GM18520 (cell line): ENCODE measurements around the gene ZDHHC6.
"Not testable (repeated sequence)": the region's sequence is repeated elsewhere in the genome, so short reads cannot be mapped to it uniquely, and the experiment has no call there.

Source experiments
- ATAC-seq: cut with Tn5 transposase; IDR thresholded peaks from one replicate; pipeline ENCODE4 v1.9.1; 2021; ENCODE audit not compliant: unreplicated experiment

Gene ZDHHC6

DNA sequence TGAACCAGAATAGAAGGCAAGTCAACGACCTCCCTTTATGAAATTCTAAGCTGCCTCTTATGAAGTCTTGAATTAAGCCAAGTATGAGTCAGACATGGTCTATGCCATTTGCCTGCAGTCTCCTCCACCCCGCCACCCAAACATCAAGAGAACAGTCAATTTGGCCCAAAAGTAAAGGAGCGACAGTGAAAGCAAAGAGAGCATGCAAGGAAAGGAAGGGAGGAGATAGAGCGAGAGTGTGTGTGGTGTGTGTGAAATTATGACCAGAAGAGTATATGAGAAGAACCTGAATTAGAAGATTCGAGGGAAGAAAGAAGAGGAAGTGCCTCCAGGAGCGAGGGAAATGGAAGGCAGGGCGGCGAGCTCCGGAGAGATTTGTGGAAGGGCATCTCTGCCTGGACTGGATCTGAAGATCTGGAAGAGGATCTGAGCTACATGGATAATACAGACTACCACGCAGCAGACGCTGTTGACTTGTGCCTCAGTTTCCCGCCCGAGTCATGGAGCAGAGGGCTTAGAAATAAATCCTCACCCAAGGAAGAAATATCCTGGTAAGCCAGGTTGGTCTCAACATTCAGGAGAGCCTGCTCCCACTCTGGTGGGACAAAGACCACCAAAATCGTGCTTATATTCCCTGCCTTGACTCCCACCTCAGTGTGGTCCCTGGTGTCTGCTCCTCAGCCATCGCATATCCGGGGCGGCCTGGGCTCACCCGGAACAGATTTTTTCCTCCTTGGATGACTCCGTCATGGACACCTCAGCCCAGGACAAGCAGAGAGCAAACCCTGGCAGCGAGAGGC lies 459 bp downstream of the ZDHHC6 start:
- ATAC-seq = no peak

GRCh38 chr10:112442063-112442462 lies 4.7 kb downstream of the ZDHHC6 start:
- ATAC-seq = no peak

DNA sequence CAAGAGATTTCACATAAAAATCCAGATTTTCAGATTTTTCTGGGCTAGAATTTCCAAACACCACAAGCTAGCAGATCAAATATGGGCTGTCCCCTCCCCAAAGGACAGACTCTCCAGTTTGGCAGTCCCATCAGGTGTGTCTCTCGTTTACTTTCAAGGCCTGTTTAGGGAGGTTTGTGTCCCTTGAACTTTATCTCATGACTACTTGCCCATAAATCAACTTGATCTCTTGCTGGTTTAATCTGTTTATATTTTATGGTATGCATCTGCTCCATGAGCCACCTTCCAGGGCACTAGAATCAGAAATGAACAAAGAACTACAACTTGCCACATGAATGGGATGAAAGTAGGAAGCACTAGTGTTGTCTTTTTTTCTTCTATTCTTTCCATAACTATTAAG lies 5.2 kb downstream of the ZDHHC6 start:
- ATAC-seq = no peak

- ATAC-seq = no peak
Measured at GRCh38 chr10:112438356-112438755, 8.4 kb downstream of the ZDHHC6 start.

DNA sequence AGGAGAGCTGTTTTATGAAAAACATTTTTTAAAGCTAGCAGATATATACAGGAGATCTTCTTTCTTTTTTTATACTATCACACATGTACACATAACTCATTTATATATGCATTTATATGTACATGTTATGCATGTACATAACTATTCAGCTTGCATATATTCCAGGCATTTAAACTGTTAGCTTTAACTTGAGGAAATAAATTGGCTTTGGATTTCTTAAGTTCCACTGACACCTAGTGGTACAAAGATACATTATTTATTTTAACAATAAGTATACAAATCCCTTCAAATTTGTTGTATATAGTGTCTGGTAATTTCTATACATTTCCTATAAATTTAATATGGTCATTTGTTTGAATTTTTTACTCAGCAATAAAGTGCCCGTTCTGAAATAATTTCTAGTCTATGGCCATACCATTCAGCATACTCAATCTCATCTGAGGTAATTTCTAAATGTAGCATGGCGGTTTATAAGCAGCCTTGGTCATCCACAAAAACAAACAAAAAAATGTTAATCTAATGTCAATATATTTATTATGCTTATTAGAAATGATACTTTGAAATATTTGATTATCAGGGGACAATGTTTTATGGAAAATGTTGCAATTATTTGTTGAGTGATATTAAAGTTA lies 11.6 kb downstream of the ZDHHC6 start:
- ATAC-seq = no peak

DNA sequence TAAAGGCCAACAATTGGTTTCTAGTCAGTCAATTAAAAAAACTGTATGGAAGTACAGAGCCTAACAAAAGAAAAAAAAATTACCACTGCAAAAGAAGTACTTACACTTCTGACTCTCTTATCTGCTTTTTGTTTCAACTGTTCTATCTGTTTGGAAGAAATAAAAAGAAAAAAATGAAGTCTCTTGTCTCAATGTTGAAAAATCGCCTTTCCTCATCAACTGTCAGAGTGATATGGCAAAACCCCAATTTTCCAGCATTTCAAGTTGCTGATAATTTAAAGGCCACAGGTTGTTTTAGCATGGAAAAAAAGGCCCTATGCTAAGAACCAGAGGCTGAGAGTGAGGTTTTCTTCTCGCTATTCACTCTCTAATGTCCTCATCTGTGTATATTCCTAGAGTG lies 13.6 kb downstream of the ZDHHC6 start:
- no peak for ATAC-seq

DNA sequence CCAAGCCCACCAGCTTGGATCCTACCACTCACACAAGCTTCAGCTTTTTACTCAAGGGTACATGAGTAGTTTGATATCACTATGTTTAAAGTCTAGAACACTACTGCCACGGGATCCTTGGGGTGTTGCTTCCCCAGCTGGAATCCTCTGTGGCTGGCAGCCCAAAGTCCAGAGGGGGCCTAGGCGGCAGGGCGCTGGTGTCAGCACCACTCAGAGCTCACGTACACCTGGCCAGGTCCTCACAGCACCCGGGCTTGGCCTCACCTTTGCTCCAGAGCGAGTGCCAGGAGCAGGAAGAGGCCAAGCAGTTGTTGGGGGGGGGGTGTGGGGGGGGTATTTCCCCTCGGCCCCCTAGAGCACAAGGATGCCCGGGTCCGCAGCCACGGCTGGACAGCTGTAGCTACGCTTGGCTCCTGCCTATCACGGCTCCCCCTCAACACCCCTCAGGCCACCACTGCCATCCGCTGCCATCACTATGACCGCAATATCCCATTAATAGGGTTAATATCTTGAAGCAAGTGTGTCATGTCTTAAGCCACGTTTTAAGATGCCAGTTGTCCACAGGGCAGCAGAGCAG lies 17.0 kb downstream of the ZDHHC6 start:
- ATAC-seq = no peak

- no peak for ATAC-seq
Measured at GRCh38 chr10:112429147-112429546, 17.6 kb downstream of the ZDHHC6 start.

GRCh38 chr10:112426111-112426510 lies 20.6 kb downstream of the ZDHHC6 start:
- no peak for ATAC-seq

DNA sequence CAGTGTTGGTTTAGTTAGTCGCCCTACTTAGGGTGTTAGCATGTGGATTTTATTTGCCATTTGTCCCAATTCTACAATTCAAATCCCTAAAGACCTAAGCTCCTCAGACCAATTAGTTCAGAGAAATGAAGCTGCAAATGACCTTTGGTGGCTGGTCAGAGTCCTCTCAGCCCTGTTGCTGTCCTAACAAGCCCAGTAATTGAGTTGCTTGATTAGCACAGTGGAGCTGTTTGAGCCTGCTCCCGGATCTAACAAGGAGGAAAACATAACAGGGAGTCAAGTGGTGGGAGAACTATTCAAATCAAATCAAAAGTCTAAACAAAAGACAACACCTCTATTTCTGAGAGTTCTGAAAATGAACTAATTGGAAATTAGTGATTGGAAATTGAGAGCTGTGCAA lies 22.1 kb downstream of the ZDHHC6 start:
- ATAC-seq = no peak

- ATAC-seq = no peak
Measured at GRCh38 chr10:112421731-112422130, 25.0 kb downstream of the ZDHHC6 start.

DNA sequence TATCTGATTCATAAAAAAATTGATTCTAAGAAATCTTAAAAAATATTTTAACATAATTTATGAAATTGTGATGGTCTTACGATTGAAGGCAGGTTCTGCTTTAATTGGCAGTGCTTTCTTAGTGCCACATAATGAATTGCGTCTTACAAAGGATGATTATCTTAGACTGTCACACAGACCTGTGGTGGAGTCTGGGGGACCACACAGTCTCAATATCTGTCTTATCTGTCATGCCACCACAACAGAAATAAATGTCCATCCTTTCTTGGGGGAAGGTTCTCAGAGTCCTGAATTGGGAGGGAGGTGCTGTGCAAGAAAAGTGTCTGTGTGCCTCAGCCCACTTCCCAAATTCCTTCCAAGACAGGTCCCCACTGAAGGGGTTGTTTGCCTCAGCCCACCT lies 34.0 kb downstream of the ZDHHC6 start:
- no peak for ATAC-seq

- ATAC-seq = no peak
Measured at GRCh38 chr10:112409755-112410154, 37.0 kb downstream of the ZDHHC6 start.

GRCh38 chr10:112409299-112409698 lies 37.4 kb downstream of the ZDHHC6 start:
- no peak for ATAC-seq

GRCh38 chr10:112407696-112408095 lies 39.0 kb downstream of the ZDHHC6 start:
- ATAC-seq = no peak

GRCh38 chr10:112406806-112407205 lies 39.9 kb downstream of the ZDHHC6 start:
- not testable (repeated sequence) for ATAC-seq

- ATAC-seq = no peak
Measured at GRCh38 chr10:112404617-112405016, 42.1 kb downstream of the ZDHHC6 start.

- ATAC-seq = no peak
Measured at GRCh38 chr10:112402917-112403316, 43.8 kb downstream of the ZDHHC6 start.

GRCh38 chr10:112397592-112397991 lies 49.1 kb downstream of the ZDHHC6 start:
- ATAC-seq = no peak

- ATAC-seq = no peak
Measured at GRCh38 chr10:112395809-112396530, 50.7 kb downstream of the ZDHHC6 start.

DNA sequence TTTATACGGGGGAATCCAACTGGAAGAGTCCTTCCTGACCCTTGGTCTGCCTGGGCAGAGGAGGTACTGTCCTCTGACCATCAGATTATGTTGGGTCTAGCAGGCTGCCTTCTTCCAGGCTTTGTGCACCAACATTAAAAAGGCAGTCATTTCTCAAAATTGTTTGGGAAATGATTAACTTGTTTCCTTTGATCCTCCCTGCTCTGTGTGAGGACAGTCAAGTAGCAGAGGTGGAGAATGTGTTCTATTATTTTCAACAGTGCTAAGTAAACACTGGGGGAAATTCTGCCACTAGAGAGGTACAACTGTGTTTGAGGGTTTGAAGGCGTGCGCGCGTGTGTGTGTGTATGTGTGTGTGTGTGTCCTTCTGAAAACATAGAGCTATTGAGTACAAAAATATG lies 52.2 kb downstream of the ZDHHC6 start:
- no peak for ATAC-seq

DNA sequence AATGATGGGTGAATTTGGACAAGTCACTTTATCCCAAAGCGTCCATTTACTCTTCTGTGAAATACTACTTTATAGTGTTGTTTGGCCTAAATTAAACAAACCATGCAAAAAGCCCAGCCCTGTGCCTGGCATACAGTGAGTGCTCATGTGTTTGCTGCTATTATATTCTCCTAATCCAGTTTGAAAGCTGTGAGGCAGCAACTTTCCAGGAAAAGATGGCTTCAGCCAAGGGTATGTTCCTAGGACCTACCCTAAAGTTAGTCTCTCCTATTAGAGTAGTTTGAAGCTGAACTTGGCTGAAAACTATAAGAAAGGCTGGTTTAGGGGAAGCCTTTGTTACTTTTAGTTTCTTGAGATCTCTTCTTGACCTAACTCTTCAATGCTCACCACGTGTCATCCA lies 52.9 kb downstream of the ZDHHC6 start:
- ATAC-seq = no peak
